A549 (cell line): ENCODE results near the gene VPS41. TPM values are rescaled to one million over a fixed set of nuclear protein-coding genes. Genes with fewer than 3 reads are reported as not detected.

Experiments
- ATAC-seq, 2 experiments: fragments of 200-7000 bp in 1 of 2; fragments of >200 bp in 1 of 2; cut with Nextera tagmentation in 1 of 2; cut with Tn5 transposase in 1 of 2; 3 replicates each; pipeline versions ENCODE4 v1.8.0 to v1.9.1; 2018 to 2020; ENCODE audit warnings: mild to moderate bottlenecking in 1 of 2, moderate library complexity in 1 of 2
- CTCF ChIA-PET: fragments of 300-600 bp; sonication (Branson Sonifier 250); formaldehyde crosslinking; extraction: SDS; loops from one replicate; lab custom pipeline; 2021; ENCODE audit warnings: antibody characterized with exemption, inconsistent platforms; lab: Yijun Ruan, JAX
- POLR2A ChIA-PET: fragments of 350-600 bp; formaldehyde crosslinking; extraction: SDS; loops from one replicate; lab custom pipeline; 2021; ENCODE audit warnings: antibody characterized with exemption, inconsistent platforms; lab: Yijun Ruan, JAX
- DNase-seq, 2 experiments: peaks; one replicate each; pipeline versions ENCODE4 v3.0.0 to v3.0.0-alpha.2; 2011 to 2016; ENCODE audit warnings: low read depth in 1 of 2, low spot score in 1 of 2
- FAIRE-seq: peaks from 2 replicates; lab custom pipeline; 2011; peaks lifted over from hg19 to GRCh38; lab: Jason Lieb, UNC
- H3K27ac ChIP-seq, 2 experiments: fragments of >200 bp; sonication (Bioruptor Twin); formaldehyde crosslinking; 3 replicates each; pipeline ENCODE4 v1.5.1; 2016 to 2017
- H3K4me1 ChIP-seq: fragments of >200 bp; sonication (Bioruptor Twin); formaldehyde crosslinking; 3 replicates; pipeline ENCODE4 v1.6.1; 2016
- H3K4me2 ChIP-seq: fragments of >200 bp; sonication (Bioruptor Twin); formaldehyde crosslinking; 3 replicates; pipeline ENCODE4 v1.6.1; 2016
- H3K4me3 ChIP-seq: fragments of >200 bp; sonication (Bioruptor Twin); formaldehyde crosslinking; 3 replicates; pipeline ENCODE4 v1.5.1; 2016
- H3K9me3 ChIP-seq: fragments of >200 bp; sonication (Bioruptor Twin); formaldehyde crosslinking; 3 replicates; pipeline ENCODE4 v1.6.1; 2016
- CBX8 ChIP-seq: fragments of 200-600 bp; sonication (generic); IDR thresholded peaks from 2 replicates; pipeline ENCODE4 v1.6.1; 2016
- CHD2 ChIP-seq: fragments of 150-350 bp; IDR thresholded peaks from 2 replicates; pipeline ENCODE4 v1.6.1; 2014; ENCODE audit warnings: low read length; ENCODE audit not compliant: partially characterized antibody
- EHF ChIP-seq: fragments of 250-450 bp; sonication (Bioruptor Pico); IDR thresholded peaks from 2 replicates; pipeline ENCODE4 v1.5.0; 2020; ENCODE audit warnings: mild to moderate bottlenecking
- HDAC2 ChIP-seq: fragments of 200-600 bp; sonication (generic); IDR thresholded peaks from 2 replicates; pipeline ENCODE4 v1.6.1; 2016
- HEYL ChIP-seq: fragments of 250-450 bp; sonication (Bioruptor Pico); IDR thresholded peaks from 2 replicates; pipeline ENCODE4 v1.8.0; 2021; ENCODE audit warnings: mild to moderate bottlenecking, moderate library complexity
- HOXA7 ChIP-seq: fragments of 250-450 bp; sonication (Bioruptor Pico); IDR thresholded peaks from 2 replicates; pipeline ENCODE4 v1.5.0; 2020; ENCODE audit warnings: mild to moderate bottlenecking, moderate library complexity
- HOXB13 ChIP-seq: fragments of 250-450 bp; sonication (Bioruptor Pico); IDR thresholded peaks from 2 replicates; pipeline ENCODE4 v1.5.0; 2020; ENCODE audit warnings: low read depth, mild to moderate bottlenecking, moderate library complexity
- JUN ChIP-seq, 2 experiments: fragments of >200 bp; sonication (Bioruptor Twin); formaldehyde crosslinking; IDR thresholded peaks; 2 replicates in 1 of 2; 3 replicates in 1 of 2; pipeline ENCODE4 v1.6.1; 2016 to 2017
- KDM1A ChIP-seq: fragments of 200-600 bp; sonication (generic); IDR thresholded peaks from 2 replicates; pipeline ENCODE4 v1.6.1; 2016; ENCODE audit warnings: low read depth, mild to moderate bottlenecking
- MAFK ChIP-seq: fragments of 450-650 bp; IDR thresholded peaks from 2 replicates; pipeline ENCODE4 v1.6.1; 2014; ENCODE audit not compliant: partially characterized antibody
- MYC ChIP-seq: IDR thresholded peaks from 2 replicates; pipeline ENCODE4 v1.6.1; 2012; ENCODE audit warnings: mild to moderate bottlenecking, inconsistent platforms, low read length, improper control_type of control experiment, borderline replicate concordance
- NR3C1 ChIP-seq: fragments of >200 bp; sonication (Bioruptor Twin); formaldehyde crosslinking; IDR thresholded peaks from 3 replicates; pipeline ENCODE4 v1.6.1; 2017
- RARB ChIP-seq: fragments of 250-450 bp; sonication (Bioruptor Pico); IDR thresholded peaks from 2 replicates; pipeline ENCODE4 v1.8.0; 2021; ENCODE audit warnings: mild to moderate bottlenecking, moderate library complexity
- RCOR1 ChIP-seq: fragments of 150-350 bp; IDR thresholded peaks from 2 replicates; pipeline ENCODE4 v1.6.1; 2014; ENCODE audit warnings: antibody characterized with exemption, low read length, low read depth
- RFX5 ChIP-seq: fragments of 450-650 bp; IDR thresholded peaks from 2 replicates; pipeline ENCODE4 v1.7.1; 2014; ENCODE audit warnings: antibody characterized with exemption, mild to moderate bottlenecking, moderate library complexity
- RNF2 ChIP-seq: fragments of 200-600 bp; sonication (generic); IDR thresholded peaks from 2 replicates; pipeline ENCODE4 v1.6.1; 2016; ENCODE audit warnings: low read depth, mild to moderate bottlenecking, antibody characterized with exemption, moderate library complexity, borderline replicate concordance
- SMC3 ChIP-seq: fragments of >200 bp; sonication (Bioruptor Twin); formaldehyde crosslinking; IDR thresholded peaks from 3 replicates; pipeline ENCODE4 v1.6.1; 2018; ENCODE audit warnings: inconsistent platforms
- ZC3H11A ChIP-seq: fragments of 450-650 bp; IDR thresholded peaks from 2 replicates; pipeline ENCODE4 v1.6.1; 2014; ENCODE audit warnings: antibody characterized with exemption, mild to moderate bottlenecking
- ZNF302 ChIP-seq: fragments of 250-450 bp; sonication (Bioruptor Pico); IDR thresholded peaks from 2 replicates; pipeline ENCODE4 v1.9.0; 2021; ENCODE audit warnings: inconsistent platforms, mild to moderate bottlenecking, moderate library complexity
- whole genome bisulfite sequencing: methylation state at CpG from one replicate; pipeline ENCODE4 v1.1.6; 2017; ENCODE audit errors: missing lambda C conversion rate; 5-methylcytosine and 5-hydroxymethylcytosine counted together
- polyA plus RNA-seq, 4 experiments: library from polyadenylated mRNA; depleted of rRNA in 3 of 4; stranded (reverse); fragments of >200 nt; fragmentation: RNase III in 1 of 4; extraction: RNeasy Plus Mini Kit Qiagen cat#74134 plus additional on column Dnase treatment in 1 of 4; gene quantifications; 2 replicates in 3 of 4; 3 replicates in 1 of 4; pipeline ENCODE4 v1.2.3, GENCODE V29; 2011 to 2017
- TF ChIP-seq, protein P1 (sequence below): fragments of 250-450 bp; sonication (Bioruptor Pico); IDR thresholded peaks from 2 replicates; pipeline ENCODE4 v1.5.0; 2021; ENCODE audit warnings: mild to moderate bottlenecking, moderate library complexity, borderline replicate concordance
- TF ChIP-seq, protein P2 (sequence below): fragments of 150-350 bp; IDR thresholded peaks from 2 replicates; pipeline ENCODE4 v1.6.1; 2014; ENCODE audit warnings: low read depth, mild to moderate bottlenecking, low read length
- TF ChIP-seq, protein P3 (sequence below): IDR thresholded peaks from 2 replicates; pipeline ENCODE4 v1.6.1; 2012; ENCODE audit warnings: low read depth, borderline replicate concordance
- TF ChIP-seq, protein P4 (sequence below): fragments of 250-450 bp; sonication (Bioruptor Pico); IDR thresholded peaks from 2 replicates; pipeline ENCODE4 v1.5.0; 2020; ENCODE audit warnings: low read depth, mild to moderate bottlenecking, moderate library complexity
- TF ChIP-seq, protein P5 (sequence below): fragments of 450-650 bp; IDR thresholded peaks from 2 replicates; pipeline ENCODE4 v1.6.1; 2014; ENCODE audit warnings: antibody characterized with exemption

The VPS41 gene
- polyA plus RNA-seq, 2 of the 4 experiments (the other 2 are of a cell fraction), result 24.6 to 59.9 TPM

DNA sequence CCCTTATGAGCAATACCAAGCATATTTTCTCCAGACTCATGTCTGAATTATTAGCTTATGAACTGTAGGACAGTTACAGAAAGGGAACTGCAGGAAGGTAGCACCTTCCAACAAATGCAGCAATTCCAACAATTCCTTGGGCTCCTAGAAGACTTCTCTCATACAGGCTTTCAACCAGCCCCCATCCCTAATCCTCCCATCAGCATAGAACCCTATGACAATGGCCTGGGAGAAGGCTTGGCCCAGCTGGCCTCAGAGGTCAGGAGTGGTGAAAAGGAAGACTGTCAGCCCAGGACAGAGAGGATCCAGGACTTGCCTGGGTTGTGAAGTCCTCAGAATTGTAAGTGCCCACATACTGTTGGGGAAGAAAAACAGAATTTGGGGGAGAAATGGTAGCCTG lies 5.9 kb downstream of the VPS41 start:
- H3K9me3 ChIP-seq, result no peaks in the 10 kb centered on the region
- no peak overlapping the region for H3K27ac ChIP-seq
- H3K4me3 ChIP-seq, result no peak overlapping the region
- ATAC-seq (no peak), DNase-seq (no peak), FAIRE-seq (no peak)
- H3K4me2 ChIP-seq, result no peak overlapping the region
- TF ChIP-seq ZC3H11A (no peak), RCOR1 (no peak), RNF2 (no peak), NR3C1 (no peak), MAFK (no peak), SMC3 (no peak), HEYL (CRISPR knock-in tag) (no peak), HDAC2 (no peak)
- TF ChIP-seq, protein P1, sequence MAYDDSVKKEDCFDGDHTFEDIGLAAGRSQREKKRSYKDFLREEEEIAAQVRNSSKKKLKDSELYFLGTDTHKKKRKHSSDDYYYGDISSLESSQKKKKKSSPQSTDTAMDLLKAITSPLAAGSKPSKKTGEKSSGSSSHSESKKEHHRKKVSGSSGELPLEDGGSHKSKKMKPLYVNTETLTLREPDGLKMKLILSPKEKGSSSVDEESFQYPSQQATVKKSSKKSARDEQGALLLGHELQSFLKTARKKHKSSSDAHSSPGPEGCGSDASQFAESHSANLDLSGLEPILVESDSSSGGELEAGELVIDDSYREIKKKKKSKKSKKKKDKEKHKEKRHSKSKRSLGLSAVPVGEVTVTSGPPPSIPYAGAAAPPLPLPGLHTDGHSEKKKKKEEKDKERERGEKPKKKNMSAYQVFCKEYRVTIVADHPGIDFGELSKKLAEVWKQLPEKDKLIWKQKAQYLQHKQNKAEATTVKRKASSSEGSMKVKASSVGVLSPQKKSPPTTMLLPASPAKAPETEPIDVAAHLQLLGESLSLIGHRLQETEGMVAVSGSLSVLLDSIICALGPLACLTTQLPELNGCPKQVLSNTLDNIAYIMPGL (CRISPR knock-in tag), result no peak
- TF ChIP-seq, protein P2, sequence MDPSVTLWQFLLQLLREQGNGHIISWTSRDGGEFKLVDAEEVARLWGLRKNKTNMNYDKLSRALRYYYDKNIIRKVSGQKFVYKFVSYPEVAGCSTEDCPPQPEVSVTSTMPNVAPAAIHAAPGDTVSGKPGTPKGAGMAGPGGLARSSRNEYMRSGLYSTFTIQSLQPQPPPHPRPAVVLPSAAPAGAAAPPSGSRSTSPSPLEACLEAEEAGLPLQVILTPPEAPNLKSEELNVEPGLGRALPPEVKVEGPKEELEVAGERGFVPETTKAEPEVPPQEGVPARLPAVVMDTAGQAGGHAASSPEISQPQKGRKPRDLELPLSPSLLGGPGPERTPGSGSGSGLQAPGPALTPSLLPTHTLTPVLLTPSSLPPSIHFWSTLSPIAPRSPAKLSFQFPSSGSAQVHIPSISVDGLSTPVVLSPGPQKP, result no peak
- ChIA-PET POLR2A (no interaction called here), CTCF (interaction anchor here (1.1 to 1.7 kb wide), 2 partner anchors 29 to 246 kb away, joined by 3 to 6 read pairs; no protein-coding TSS in a partner anchor)
- peaks cover 3% of the 10 kb centered on the region; the same call in 1 of the 3 replicates for H3K4me1 ChIP-seq

DNA sequence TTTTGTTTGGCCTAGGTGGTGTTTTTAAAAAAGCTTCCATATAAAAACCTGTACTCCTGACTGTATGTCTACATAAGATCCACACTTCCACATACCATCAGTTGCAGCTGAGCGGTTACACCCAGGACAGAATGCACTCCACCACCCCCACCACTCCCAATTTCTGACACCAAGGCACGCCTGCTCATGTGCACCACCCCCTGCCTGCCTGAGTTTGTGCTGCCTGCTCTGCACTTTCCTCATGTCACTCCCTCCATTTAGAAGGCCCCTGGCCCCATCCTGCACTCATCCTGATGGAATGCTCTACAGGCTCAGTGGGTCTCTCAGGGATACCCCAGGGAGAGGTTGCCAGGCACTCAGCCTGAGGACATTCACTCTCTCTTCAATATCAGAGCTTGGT lies 6.5 kb downstream of the VPS41 start:
- TF ChIP-seq HDAC2 (no peak), HEYL (CRISPR knock-in tag) (no peak)
- no peaks in the 10 kb centered on the region for H3K9me3 ChIP-seq
- H3K4me3 ChIP-seq, result no peak overlapping the region
- ATAC-seq (no peak), DNase-seq (no peak), FAIRE-seq (no peak)
- no peaks in the 10 kb centered on the region for H3K4me1 ChIP-seq
- 92% methylated on average over 2 of the region's 2 CpGs for WGBS
- H3K4me2 ChIP-seq, result no peak overlapping the region
- ChIA-PET CTCF (interaction anchor here (0.5 to 1.7 kb wide), 3 partner anchors 30 to 247 kb away, joined by 3 to 6 read pairs (median 3); no protein-coding TSS in a partner anchor), POLR2A (no interaction called here)
- H3K27ac ChIP-seq, result no peak overlapping the region

DNA sequence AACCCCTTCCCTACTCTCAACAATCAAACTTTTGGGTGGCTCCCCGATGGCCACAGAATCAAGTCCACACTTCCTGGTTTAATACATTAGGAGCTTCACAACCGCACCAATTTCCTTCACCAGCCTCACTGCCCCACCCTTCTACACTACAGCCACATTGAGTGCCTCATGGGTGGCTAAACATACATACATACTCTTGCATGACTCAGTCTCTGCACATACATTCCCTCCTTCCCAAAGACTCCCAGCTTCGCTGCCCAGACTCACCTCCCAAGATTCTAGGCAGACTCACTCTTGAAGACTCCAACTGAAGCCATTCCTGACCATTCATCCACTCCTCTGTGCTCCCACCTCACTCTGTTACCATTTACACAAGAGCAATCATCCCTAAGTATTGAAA lies 15.9 kb downstream of the VPS41 start:
- DNase-seq (no peak), ATAC-seq (no peak)
- 75% methylated on average over 3 of the region's 3 CpGs for WGBS

More for the DNA sequence above, 15.9 kb downstream of the VPS41 start:
- Histone ChIP-seq H3K4me3 (no peak overlapping the region), H3K4me1 (no peaks in the 10 kb centered on the region)
- ChIA-PET CTCF (no interaction called here), POLR2A (no interaction called here)
- no peak for FAIRE-seq
- TF ChIP-seq ZNF302 (CRISPR knock-in tag) (no peak), MYC (no peak), HOXB13 (CRISPR knock-in tag) (no peak), RARB (no peak), JUN (IDR thresholded peaks at IDR 0.05) (no peak), CHD2 (no peak), EHF (CRISPR knock-in tag) (no peak), HOXA7 (CRISPR knock-in tag) (no peak), KDM1A (no peak), RNF2 (no peak), CBX8 (no peak), RFX5 (no peak)
- TF ChIP-seq, protein P3, sequence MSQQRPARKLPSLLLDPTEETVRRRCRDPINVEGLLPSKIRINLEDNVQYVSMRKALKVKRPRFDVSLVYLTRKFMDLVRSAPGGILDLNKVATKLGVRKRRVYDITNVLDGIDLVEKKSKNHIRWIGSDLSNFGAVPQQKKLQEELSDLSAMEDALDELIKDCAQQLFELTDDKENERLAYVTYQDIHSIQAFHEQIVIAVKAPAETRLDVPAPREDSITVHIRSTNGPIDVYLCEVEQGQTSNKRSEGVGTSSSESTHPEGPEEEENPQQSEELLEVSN, result no peak
- TF ChIP-seq, protein P4, sequence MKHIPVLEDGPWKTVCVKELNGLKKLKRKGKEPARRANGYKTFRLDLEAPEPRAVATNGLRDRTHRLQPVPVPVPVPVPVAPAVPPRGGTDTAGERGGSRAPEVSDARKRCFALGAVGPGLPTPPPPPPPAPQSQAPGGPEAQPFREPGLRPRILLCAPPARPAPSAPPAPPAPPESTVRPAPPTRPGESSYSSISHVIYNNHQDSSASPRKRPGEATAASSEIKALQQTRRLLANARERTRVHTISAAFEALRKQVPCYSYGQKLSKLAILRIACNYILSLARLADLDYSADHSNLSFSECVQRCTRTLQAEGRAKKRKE (CRISPR knock-in tag), result no peak
- TF ChIP-seq, protein P1 (CRISPR knock-in tag), result no peak
- TF ChIP-seq, protein P5, sequence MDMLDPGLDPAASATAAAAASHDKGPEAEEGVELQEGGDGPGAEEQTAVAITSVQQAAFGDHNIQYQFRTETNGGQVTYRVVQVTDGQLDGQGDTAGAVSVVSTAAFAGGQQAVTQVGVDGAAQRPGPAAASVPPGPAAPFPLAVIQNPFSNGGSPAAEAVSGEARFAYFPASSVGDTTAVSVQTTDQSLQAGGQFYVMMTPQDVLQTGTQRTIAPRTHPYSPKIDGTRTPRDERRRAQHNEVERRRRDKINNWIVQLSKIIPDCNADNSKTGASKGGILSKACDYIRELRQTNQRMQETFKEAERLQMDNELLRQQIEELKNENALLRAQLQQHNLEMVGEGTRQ, result no peak
- TF ChIP-seq, all 56 proteins: peak for 0
- Histone ChIP-seq H3K27ac (no peak overlapping the region), H3K9me3 (peaks cover 4% of the 10 kb centered on the region; the same call in 1 of the 3 replicates), H3K4me2 (no peak overlapping the region)
